OCI-LY3 (cell line): ENCODE measurements around the gene B3GLCT.

ENCODE experiments used
- CTCF ChIP-seq: fragments of 200-600, 300-600 bp; sonication (generic); IDR thresholded peaks from 2 replicates; pipeline ENCODE4 v1.5.1; 2014; ENCODE audit warnings: antibody characterized with exemption, low read length, low read depth
- EZH2phosphoT487 ChIP-seq: fragments of 200-600 bp; shearing (Covaris generic); IDR thresholded peaks from 2 replicates; pipeline ENCODE4 v1.6.1; 2018; ENCODE audit warnings: antibody characterized with exemption, mixed run types, low read depth

GRCh38 chr13:31350560-31350959 is 150.8 kb downstream of the B3GLCT start:
- TF ChIP-seq CTCF (no peak), EZH2phosphoT487 (no peak)
